Left lung (tissue), 10 donors: ENCODE measurements around the gene HIVEP3. TPM values are rescaled to one million over a fixed set of nuclear protein-coding genes. Genes with fewer than 3 reads are reported as not detected.
"Not testable (repeated sequence)": the region's sequence is repeated elsewhere in the genome, so short reads cannot be mapped to it uniquely, and the experiment has no call there.

Experiments
- ATAC-seq: fragments of 200-7000 bp; cut with Tn5 transposase; one replicate; pipeline ENCODE4 v1.9.1; 2020; ENCODE audit warnings: moderate library complexity
- DNase-seq, 4 donors: peaks; one replicate each; pipeline ENCODE4 v3.0.0-alpha.2; 2013 to 2020
- H3K27ac ChIP-seq, 2 donors: fragments of 200-600 bp; sonication (generic) in 1 of 2; one replicate each; pipeline versions ENCODE4 v1.5.0 to v1.8.0; 2020 to 2021
- H3K27me3 ChIP-seq, 2 donors: fragments of 200-600 bp; sonication (generic) in 1 of 2; one replicate each; pipeline versions ENCODE4 v1.5.0 to v1.8.0; 2020 to 2021
- H3K36me3 ChIP-seq, 2 donors: fragments of 200-600 bp; sonication (generic) in 1 of 2; one replicate each; pipeline versions ENCODE4 v1.5.0 to v1.8.0; 2020 to 2021
- H3K4me1 ChIP-seq, 2 donors: fragments of 200-600 bp; one replicate each; pipeline ENCODE4 v1.8.0; 2021
- H3K4me3 ChIP-seq, 2 donors: fragments of 200-600 bp; sonication (generic) in 1 of 2; one replicate each; pipeline versions ENCODE4 v1.5.0 to v1.8.0; 2020 to 2021; ENCODE audit warnings: mild to moderate bottlenecking in 1 of 2
- H3K9me3 ChIP-seq, 2 donors: fragments of 200-600 bp; sonication (generic) in 1 of 2; one replicate each; pipeline versions ENCODE4 v1.5.0 to v1.8.0; 2020 to 2021
- CTCF ChIP-seq, 2 donors: fragments of 200-600 bp; sonication (generic) in 1 of 2; IDR thresholded peaks; one replicate each; pipeline versions ENCODE4 v1.5.0 to v1.8.0; 2021; ENCODE audit warnings: antibody characterized with exemption in 2 of 2
- intact Hi-C, 2 donors: fragments of 100-400 bp; cut with DNase I; formaldehyde crosslinking; loops; one replicate each; pipeline versions ENCODE4 v1.11.2 to v1.14.2; 2022
- polyA plus RNA-seq, 6 donors: library from polyadenylated mRNA; unstranded; fragments of 120-200 nt; gene quantifications; one replicate each; pipeline ENCODE4 v1.2.1, GENCODE V29; 2013; ENCODE audit not compliant: insufficient read length in 6 of 6
- total RNA-seq, 2 donors: library from RNA; stranded (reverse); fragmentation: NEBNext Ultra II Directional; extraction: Animal tissue kit (Norgen Biotek cat#: 25700); gene quantifications; one replicate each; pipeline ENCODE4 v1.2.1, GENCODE V29; 2021
- donor health status: DM: no; HTN: yes; CAD: no.
- donor health status: DM: no; HTN: no; CAD: no.

HIVEP3 gene
- total and polyA plus RNA-seq, 8 donors, result 6.0 to 15.6 (median 7.4) TPM

GRCh38 chr1:41557751-41558455 lies 360.8 kb downstream of the HIVEP3 start:
- intact Hi-C loops, result no loop called here
- no peaks in the 10 kb centered on the region for H3K4me1 ChIP-seq
- DNase-seq (no peak), ATAC-seq (no peak)
- H3K36me3 ChIP-seq, result peaks cover 0 to 7% of the 10 kb centered on the region in 2 donors
- TF ChIP-seq CTCF (IDR thresholded peaks at IDR 0.05), result no peak
- no peak overlapping the region for H3K27ac ChIP-seq
- no peaks in the 10 kb centered on the region for H3K9me3 ChIP-seq
- no peaks in the 10 kb centered on the region for H3K27me3 ChIP-seq
- no peak overlapping the region for H3K4me3 ChIP-seq

GRCh38 chr1:41554746-41555145 lies 364.0 kb downstream of the HIVEP3 start:
- ATAC-seq, H3K36me3 ChIP-seq, intact Hi-C loops, H3K27me3 ChIP-seq, H3K4me3 ChIP-seq, H3K4me1 ChIP-seq, H3K9me3 ChIP-seq, DNase-seq, H3K27ac ChIP-seq: not testable (repeated sequence)

GRCh38 chr1:41547781-41548560 lies 370.8 kb downstream of the HIVEP3 start:
- Histone ChIP-seq H3K4me1 (no peaks in the 10 kb centered on the region), H3K4me3 (no peak overlapping the region), H3K27ac (no peak overlapping the region), H3K36me3 (peaks cover 0 to 10% of the 10 kb centered on the region in 2 donors), H3K9me3 (no peaks in the 10 kb centered on the region), H3K27me3 (no peaks in the 10 kb centered on the region)
- TF ChIP-seq CTCF (IDR thresholded peaks at IDR 0.05), result no peak
- ATAC-seq, result no peak
- intact Hi-C loops, result no loop called here
- no peak for DNase-seq

GRCh38 chr1:41547336-41547735 lies 371.4 kb downstream of the HIVEP3 start:
- no peaks in the 10 kb centered on the region for H3K9me3 ChIP-seq
- no peak for TF ChIP-seq CTCF (IDR thresholded peaks at IDR 0.05)
- no peaks in the 10 kb centered on the region for H3K27me3 ChIP-seq
- DNase-seq (no peak), ATAC-seq (no peak)
- H3K36me3 ChIP-seq, result peaks cover 0 to 11% of the 10 kb centered on the region in 2 donors
- no peak overlapping the region for H3K27ac ChIP-seq
- intact Hi-C loops, result no loop called here
- H3K4me1 ChIP-seq, result no peaks in the 10 kb centered on the region
- no peak overlapping the region for H3K4me3 ChIP-seq

GRCh38 chr1:41546833-41547135 lies 371.9 kb downstream of the HIVEP3 start:
- TF ChIP-seq CTCF (IDR thresholded peaks at IDR 0.05), result no peak
- Histone ChIP-seq H3K27ac (no peak overlapping the region), H3K36me3 (peaks cover 0 to 11% of the 10 kb centered on the region in 2 donors), H3K27me3 (no peaks in the 10 kb centered on the region), H3K9me3 (no peaks in the 10 kb centered on the region), H3K4me3 (no peak overlapping the region), H3K4me1 (no peaks in the 10 kb centered on the region)
- intact Hi-C loops, result no loop called here
- DNase-seq (no peak), ATAC-seq (no peak)
